Parathyroid adenoma (tissue), 2 donors: Measurements from ENCODE around the gene CDH13.

ENCODE experiments used
- H2AFZ ChIP-seq: fragments of 300-600 bp; sonication (generic); one replicate; pipeline ENCODE4 v1.7.0; 2017; ENCODE audit warnings: antibody characterized with exemption, mild to moderate bottlenecking
- H3K27ac ChIP-seq: fragments of 300-600 bp; sonication (generic); one replicate; pipeline ENCODE4 v1.7.0; 2017
- H3K27me3 ChIP-seq: fragments of 300-600 bp; sonication (generic); one replicate; pipeline ENCODE4 v1.7.0; 2017; ENCODE audit warnings: low read length; ENCODE audit not compliant: control insufficient read depth, insufficient read depth
- H3K36me3 ChIP-seq: fragments of 300-600 bp; sonication (generic); one replicate; pipeline ENCODE4 v1.7.0; 2017; ENCODE audit warnings: low read length; ENCODE audit not compliant: control insufficient read depth, insufficient read depth
- H3K4me1 ChIP-seq: fragments of 300-600 bp; sonication (generic); one replicate; pipeline ENCODE4 v1.7.0; 2017; ENCODE audit warnings: control low read depth
- H3K4me2 ChIP-seq: fragments of 300-600 bp; sonication (generic); one replicate; pipeline ENCODE4 v1.7.0; 2017; ENCODE audit warnings: low read length
- H3K4me3 ChIP-seq: fragments of 300-600 bp; sonication (generic); one replicate; pipeline ENCODE4 v1.7.0; 2017; ENCODE audit warnings: low read depth, low read length
- H3K79me2 ChIP-seq: fragments of 300-600 bp; sonication (generic); one replicate; pipeline ENCODE4 v1.7.0; 2017; ENCODE audit warnings: control low read depth
- H3K9ac ChIP-seq: fragments of 300-600 bp; sonication (generic); one replicate; pipeline ENCODE4 v1.7.0; 2017; ENCODE audit warnings: mild to moderate bottlenecking
- H3K9me3 ChIP-seq: fragments of 300-600 bp; sonication (generic); one replicate; pipeline ENCODE4 v1.7.0; 2017; ENCODE audit warnings: low read length; ENCODE audit not compliant: control insufficient read depth
- TF ChIP-seq, protein P1 (sequence below): fragments of 300-600 bp; sonication (generic); IDR thresholded peaks from one replicate; pipeline ENCODE4 v1.7.0; 2017; ENCODE audit warnings: antibody characterized with exemption, mild to moderate bottlenecking
- donor health status: primary hyperparathyroidism.

CDH13 gene

DNA sequence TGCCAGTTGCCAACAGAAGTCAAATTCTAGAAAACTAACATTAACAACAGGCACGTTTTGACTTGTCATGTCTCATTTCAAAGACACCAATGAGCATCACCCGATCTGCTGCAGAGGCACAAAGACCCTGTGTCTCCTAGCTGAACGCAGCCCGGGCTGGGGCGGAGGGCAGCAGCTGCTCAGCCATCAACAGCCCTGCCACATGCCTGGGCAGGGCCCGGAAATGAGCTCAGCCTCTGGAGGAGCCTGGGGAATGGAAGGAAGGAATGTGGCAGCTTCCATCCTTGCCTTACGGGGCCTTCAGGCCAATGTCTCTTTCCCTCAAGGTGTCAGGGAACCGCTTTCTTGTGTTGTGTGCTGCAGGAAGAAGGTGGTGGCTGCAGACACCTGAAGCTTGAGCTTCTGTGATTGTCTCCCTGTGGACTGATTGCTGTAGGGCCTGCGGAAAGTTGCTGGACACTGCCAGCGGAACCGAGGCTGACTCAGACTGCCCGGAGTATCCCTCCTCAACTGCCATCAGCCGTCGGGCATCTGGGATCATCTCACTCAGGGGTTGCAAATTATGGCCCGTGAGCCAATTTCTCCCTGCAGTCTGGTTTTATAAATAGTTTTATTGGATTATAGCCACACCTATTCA is 7.3 kb downstream of the CDH13 start:
- H3K79me2 ChIP-seq, result no peaks in the 10 kb centered on the region
- no peaks in the 10 kb centered on the region for H3K27me3 ChIP-seq
- no peaks in the 10 kb centered on the region for H3K36me3 ChIP-seq
- no peak overlapping the region for H2AFZ ChIP-seq
- H3K4me2 ChIP-seq, result no peak overlapping the region
- no peaks in the 10 kb centered on the region for H3K9me3 ChIP-seq
- TF ChIP-seq, protein P1, sequence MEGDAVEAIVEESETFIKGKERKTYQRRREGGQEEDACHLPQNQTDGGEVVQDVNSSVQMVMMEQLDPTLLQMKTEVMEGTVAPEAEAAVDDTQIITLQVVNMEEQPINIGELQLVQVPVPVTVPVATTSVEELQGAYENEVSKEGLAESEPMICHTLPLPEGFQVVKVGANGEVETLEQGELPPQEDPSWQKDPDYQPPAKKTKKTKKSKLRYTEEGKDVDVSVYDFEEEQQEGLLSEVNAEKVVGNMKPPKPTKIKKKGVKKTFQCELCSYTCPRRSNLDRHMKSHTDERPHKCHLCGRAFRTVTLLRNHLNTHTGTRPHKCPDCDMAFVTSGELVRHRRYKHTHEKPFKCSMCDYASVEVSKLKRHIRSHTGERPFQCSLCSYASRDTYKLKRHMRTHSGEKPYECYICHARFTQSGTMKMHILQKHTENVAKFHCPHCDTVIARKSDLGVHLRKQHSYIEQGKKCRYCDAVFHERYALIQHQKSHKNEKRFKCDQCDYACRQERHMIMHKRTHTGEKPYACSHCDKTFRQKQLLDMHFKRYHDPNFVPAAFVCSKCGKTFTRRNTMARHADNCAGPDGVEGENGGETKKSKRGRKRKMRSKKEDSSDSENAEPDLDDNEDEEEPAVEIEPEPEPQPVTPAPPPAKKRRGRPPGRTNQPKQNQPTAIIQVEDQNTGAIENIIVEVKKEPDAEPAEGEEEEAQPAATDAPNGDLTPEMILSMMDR, result no peak
- no peaks in the 10 kb centered on the region for H3K4me1 ChIP-seq
- H3K9ac ChIP-seq, result no peak overlapping the region
- H3K27ac ChIP-seq, result no peak overlapping the region
- H3K4me3 ChIP-seq, result no peak overlapping the region

DNA sequence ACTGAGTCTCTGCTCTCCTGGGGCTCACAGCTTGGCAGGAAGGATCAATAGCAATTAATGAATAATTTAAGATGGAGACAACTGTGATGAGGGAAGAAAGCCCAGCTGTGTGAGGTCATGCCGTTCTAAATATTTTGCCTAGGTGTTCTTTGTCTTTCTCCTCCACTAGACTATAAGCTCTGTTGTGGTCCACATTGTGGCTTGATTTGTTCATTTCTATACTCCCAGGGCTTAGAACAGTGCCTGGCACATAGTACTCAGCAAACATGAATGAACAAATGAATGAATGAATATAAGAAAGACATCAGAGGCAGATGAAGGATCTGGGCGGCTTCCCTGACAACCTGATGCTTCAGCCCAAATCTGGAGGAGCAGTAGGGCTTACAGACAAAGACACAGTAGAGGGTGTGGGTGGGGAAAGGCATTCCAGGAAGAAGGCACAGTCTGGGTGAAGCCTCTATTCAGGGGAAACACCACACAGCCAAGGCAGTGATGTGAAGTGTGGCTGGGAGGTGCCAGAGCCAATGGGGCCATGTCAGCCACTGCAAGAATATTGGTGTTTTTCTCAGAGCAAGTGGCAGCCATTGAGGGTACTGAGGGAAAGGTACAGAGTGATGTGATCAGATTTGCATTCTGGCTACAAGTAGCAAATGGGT is 8.3 kb downstream of the CDH13 start:
- H3K4me2 ChIP-seq, result no peak overlapping the region
- H3K9me3 ChIP-seq, result no peaks in the 10 kb centered on the region
- no peak overlapping the region for H3K4me3 ChIP-seq
- H3K9ac ChIP-seq, result no peak overlapping the region
- H2AFZ ChIP-seq, result no peak overlapping the region
- no peaks in the 10 kb centered on the region for H3K79me2 ChIP-seq
- H3K36me3 ChIP-seq, result no peaks in the 10 kb centered on the region
- no peaks in the 10 kb centered on the region for H3K27me3 ChIP-seq
- H3K4me1 ChIP-seq, result no peaks in the 10 kb centered on the region
- H3K27ac ChIP-seq, result no peak overlapping the region
- TF ChIP-seq, protein P1, result no peak

DNA sequence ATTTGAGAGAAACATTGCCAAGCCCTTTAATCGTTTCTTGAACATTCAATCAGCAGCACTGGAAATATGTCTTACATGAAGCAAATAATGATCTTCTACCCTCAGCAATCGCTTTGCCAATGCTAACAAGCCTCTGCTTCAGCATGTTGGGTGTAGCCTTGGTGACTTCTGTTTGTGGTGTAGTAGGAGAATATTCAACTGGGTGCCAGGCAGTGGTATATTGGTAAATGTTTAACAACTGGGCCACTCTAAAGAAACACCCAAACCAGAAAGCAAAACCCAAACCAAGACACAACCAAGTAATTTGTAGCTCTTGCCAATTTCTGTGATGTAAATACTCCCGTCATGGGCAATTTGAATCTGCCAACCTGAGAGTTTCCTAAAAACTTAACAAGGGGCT is 9.7 kb downstream of the CDH13 start:
- H3K4me3 ChIP-seq, result no peak overlapping the region
- H3K79me2 ChIP-seq, result no peaks in the 10 kb centered on the region
- H3K9ac ChIP-seq, result no peak overlapping the region
- TF ChIP-seq, protein P1, result no peak
- H3K36me3 ChIP-seq, result no peaks in the 10 kb centered on the region
- no peaks in the 10 kb centered on the region for H3K9me3 ChIP-seq
- H3K27me3 ChIP-seq, result peaks cover 4% of the 10 kb centered on the region
- no peaks in the 10 kb centered on the region for H3K4me1 ChIP-seq
- no peak overlapping the region for H3K4me2 ChIP-seq
- no peak overlapping the region for H3K27ac ChIP-seq
- H2AFZ ChIP-seq, result no peak overlapping the region

DNA sequence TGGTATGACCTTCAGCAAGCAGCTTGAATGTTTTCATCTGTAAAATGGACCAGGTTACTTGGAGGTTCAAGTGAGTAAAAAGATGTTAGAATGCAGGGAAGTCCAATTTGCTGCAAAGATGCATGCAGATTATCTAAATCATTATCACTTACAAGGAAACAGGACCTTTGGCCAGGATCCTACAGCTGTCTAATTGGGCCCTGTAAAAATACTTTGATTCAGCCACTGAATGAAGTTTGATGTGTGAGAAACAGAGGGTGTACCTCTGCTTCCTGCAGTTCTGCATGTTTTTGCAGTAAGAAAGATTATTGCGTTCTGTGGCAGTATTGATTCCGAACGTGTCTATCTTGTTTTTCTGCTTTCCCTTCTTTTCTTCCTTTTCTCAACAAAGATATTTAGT is 10.2 kb downstream of the CDH13 start:
- Histone ChIP-seq H3K9me3 (no peaks in the 10 kb centered on the region), H3K4me3 (no peak overlapping the region), H3K9ac (no peak overlapping the region), H3K27me3 (peaks cover 5% of the 10 kb centered on the region), H3K79me2 (no peaks in the 10 kb centered on the region), H3K4me2 (no peak overlapping the region), H3K27ac (no peak overlapping the region), H3K4me1 (no peaks in the 10 kb centered on the region), H2AFZ (no peak overlapping the region), H3K36me3 (no peaks in the 10 kb centered on the region)
- TF ChIP-seq, protein P1, result no peak
